ENCODE measurements around the gene ACVRL1. TPM values are rescaled to one million over a fixed set of nuclear protein-coding genes. Genes with fewer than 3 reads are reported as not detected.

The ACVRL1 gene
- total RNA-seq, 1 experiment from 2014 or later, result not detected

DNA sequence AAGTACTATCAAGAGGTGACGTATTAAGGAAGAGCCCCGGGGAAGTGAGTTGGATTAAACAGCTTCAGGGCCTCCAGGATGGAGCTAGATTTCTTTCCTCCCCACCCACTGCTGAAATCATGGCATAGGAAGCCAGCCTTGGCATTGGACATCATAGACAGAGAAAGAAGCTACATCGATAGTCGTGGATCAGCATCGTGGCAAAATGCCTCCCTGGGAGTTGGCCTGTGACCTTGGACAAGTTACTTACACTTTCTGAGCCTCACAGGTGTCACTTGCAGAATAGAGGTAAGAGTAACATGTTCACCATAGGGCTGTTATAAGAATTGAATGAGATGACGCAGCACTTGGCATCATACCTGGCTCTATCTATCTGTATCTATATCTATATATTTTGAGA lies 13.5 kb upstream of the ACVRL1 start:
- Histone ChIP-seq H2BK15ac (ENCODE audit: low read depth, low read length) (no peak overlapping the region), H4K5ac (ENCODE audit: insufficient read length, low read depth, low read length) (no peak overlapping the region), H4K8ac (replicated peaks; ENCODE audit: insufficient read length, low read depth, low read length) (no peak overlapping the region), H3K4me2 (ENCODE audit: insufficient read depth, insufficient read length, low read length) (no peak overlapping the region), H2AK5ac (ENCODE audit: insufficient read length, low read length) (no peak overlapping the region), H3K79me1 (ENCODE audit: insufficient read depth, low read depth, low read length, poor library complexity, severe bottlenecking) (no peaks in the 10 kb centered on the region), H3K27me3 (ENCODE audit: insufficient read depth, low read length) (peaks cover 2% of the 10 kb centered on the region; the same call in 1 of the 2 replicates), H4K20me1 (ENCODE audit: control insufficient read depth, insufficient read depth, insufficient read length) (no peaks in the 10 kb centered on the region), H3K4me1 (ENCODE audit: insufficient read depth, low read length) (no peaks in the 10 kb centered on the region), H2BK20ac (ENCODE audit: low read depth, low read length, poor library complexity, severe bottlenecking) (no peak overlapping the region), H3K14ac (ENCODE audit: insufficient read depth, low read length) (no peak overlapping the region), H2BK120ac (ENCODE audit: low read depth, low read length, poor library complexity, severe bottlenecking) (no peak overlapping the region), H3K56ac (ENCODE audit: insufficient read length, low read depth, low read length) (no peak overlapping the region), H3T11ph (ENCODE audit: low read length) (no peak overlapping the region), H2AFZ (ENCODE audit: low read length) (no peak overlapping the region), H3K79me2 (ENCODE audit: insufficient read depth, low read length) (no peaks in the 10 kb centered on the region), H3K9me3 (ENCODE audit: control insufficient read depth, low read depth, low read length) (no peaks in the 10 kb centered on the region), H3K27ac (ENCODE audit: insufficient read length, low read depth, low read length) (no peak overlapping the region), H3K23me2 (ENCODE audit: insufficient read length, low read depth, low read length, poor library complexity, severe bottlenecking) (no peaks in the 10 kb centered on the region), H4K91ac (ENCODE audit: insufficient read length, low read depth, low read length) (no peak overlapping the region), H2BK5ac (ENCODE audit: insufficient read length, low read length) (no peak overlapping the region), H2BK12ac (ENCODE audit: insufficient read length, low read depth, low read length) (no peak overlapping the region), H3K23ac (ENCODE audit: insufficient read length, low read depth, low read length) (no peak overlapping the region), H3K4ac (ENCODE audit: low read depth, low read length) (no peak overlapping the region), H3K9ac (ENCODE audit: extremely low read depth, insufficient read length, low read length) (no peak overlapping the region), H3K18ac (ENCODE audit: insufficient read length, low read depth, low read length) (no peak overlapping the region)
- Mint-ChIP-seq H3K27me3 (ENCODE audit: low read depth) (peaks cover 14% of the 10 kb centered on the region), H3K4me3 (no peak overlapping the region), H3K36me3 (ENCODE audit: insufficient read depth in 1 of 3, low read depth in 3 of 3) (no peaks in the 10 kb centered on the region; a peak in 1 of 7 replicates), H3K9me3 (no peaks in the 10 kb centered on the region), H3K4me1 (peaks cover 17 to 27% of the 10 kb centered on the region in 2 experiments), H3K27ac (no peak overlapping the region)
- TF ChIP-seq, protein P1, sequence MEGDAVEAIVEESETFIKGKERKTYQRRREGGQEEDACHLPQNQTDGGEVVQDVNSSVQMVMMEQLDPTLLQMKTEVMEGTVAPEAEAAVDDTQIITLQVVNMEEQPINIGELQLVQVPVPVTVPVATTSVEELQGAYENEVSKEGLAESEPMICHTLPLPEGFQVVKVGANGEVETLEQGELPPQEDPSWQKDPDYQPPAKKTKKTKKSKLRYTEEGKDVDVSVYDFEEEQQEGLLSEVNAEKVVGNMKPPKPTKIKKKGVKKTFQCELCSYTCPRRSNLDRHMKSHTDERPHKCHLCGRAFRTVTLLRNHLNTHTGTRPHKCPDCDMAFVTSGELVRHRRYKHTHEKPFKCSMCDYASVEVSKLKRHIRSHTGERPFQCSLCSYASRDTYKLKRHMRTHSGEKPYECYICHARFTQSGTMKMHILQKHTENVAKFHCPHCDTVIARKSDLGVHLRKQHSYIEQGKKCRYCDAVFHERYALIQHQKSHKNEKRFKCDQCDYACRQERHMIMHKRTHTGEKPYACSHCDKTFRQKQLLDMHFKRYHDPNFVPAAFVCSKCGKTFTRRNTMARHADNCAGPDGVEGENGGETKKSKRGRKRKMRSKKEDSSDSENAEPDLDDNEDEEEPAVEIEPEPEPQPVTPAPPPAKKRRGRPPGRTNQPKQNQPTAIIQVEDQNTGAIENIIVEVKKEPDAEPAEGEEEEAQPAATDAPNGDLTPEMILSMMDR (conservative IDR thresholded peaks at IDR 0.05), result no peak
- no peak for DNase-seq
- WGBS (ENCODE audit: extremely low coverage, insufficient read length, low lambda C conversion rate), result no CpG with 5 or more reads among the region's 6 CpGs
